ENCODE data around the gene ERCC6L2. TPM values are rescaled to one million over a fixed set of nuclear protein-coding genes. Genes with fewer than 3 reads are reported as not detected.

The ERCC6L2 gene
- total and polyA plus RNA-seq, 2 of the 8 experiments (the other 6 are each of a cell fraction or from before 2014, with no cell fraction given): 9.8 to 50.0 TPM

DNA sequence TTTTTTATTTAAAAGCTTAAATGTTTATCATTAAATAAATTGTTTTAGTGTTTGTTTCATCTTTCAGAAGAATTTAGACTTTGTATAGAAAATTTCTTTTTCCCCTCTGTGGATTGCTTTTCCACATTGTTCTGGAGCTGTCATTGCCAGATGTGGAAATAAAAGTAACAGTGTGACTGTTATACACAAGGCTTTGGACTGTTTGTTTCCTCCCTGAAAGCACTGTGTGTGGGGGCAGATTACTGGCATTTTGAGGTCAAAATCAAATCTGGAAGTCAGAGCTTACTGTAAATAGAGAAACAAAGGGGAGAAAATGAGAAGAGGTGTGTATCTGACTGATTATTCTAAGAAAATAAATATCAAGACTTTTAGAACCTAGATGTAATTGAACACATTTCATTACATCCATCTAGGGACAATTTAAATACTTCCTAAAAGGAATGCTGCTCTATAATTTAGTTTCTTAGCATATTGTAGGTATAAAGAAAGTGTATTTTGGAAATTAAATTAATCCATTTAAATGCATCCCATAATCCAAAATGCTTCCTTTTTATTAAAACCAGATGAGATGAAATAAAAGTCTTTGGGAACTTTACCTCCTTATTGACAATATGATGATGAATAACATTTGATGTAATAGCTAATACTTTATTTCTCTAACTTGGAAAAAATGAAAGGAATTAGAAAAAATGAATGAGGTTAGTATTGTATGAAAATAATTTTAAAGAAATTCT lies 51.9 kb downstream of the ERCC6L2 start (continued):
- TF ChIP-seq BACH1 (IDR thresholded peaks at IDR 0.05; ENCODE audit: low read length) (no peak), TEAD4 (IDR thresholded peaks at IDR 0.05; ENCODE audit: low read depth, low read length) (no peak), HDAC6 (IDR thresholded peaks at IDR 0.05; ENCODE audit: low read depth, low read length) (no peak), EGR1 (IDR thresholded peaks at IDR 0.05; ENCODE audit: borderline replicate concordance, low read depth, low read length) (no peak), SP4 (IDR thresholded peaks at IDR 0.05; ENCODE audit: low read length) (no peak)
- TF ChIP-seq, protein P1, sequence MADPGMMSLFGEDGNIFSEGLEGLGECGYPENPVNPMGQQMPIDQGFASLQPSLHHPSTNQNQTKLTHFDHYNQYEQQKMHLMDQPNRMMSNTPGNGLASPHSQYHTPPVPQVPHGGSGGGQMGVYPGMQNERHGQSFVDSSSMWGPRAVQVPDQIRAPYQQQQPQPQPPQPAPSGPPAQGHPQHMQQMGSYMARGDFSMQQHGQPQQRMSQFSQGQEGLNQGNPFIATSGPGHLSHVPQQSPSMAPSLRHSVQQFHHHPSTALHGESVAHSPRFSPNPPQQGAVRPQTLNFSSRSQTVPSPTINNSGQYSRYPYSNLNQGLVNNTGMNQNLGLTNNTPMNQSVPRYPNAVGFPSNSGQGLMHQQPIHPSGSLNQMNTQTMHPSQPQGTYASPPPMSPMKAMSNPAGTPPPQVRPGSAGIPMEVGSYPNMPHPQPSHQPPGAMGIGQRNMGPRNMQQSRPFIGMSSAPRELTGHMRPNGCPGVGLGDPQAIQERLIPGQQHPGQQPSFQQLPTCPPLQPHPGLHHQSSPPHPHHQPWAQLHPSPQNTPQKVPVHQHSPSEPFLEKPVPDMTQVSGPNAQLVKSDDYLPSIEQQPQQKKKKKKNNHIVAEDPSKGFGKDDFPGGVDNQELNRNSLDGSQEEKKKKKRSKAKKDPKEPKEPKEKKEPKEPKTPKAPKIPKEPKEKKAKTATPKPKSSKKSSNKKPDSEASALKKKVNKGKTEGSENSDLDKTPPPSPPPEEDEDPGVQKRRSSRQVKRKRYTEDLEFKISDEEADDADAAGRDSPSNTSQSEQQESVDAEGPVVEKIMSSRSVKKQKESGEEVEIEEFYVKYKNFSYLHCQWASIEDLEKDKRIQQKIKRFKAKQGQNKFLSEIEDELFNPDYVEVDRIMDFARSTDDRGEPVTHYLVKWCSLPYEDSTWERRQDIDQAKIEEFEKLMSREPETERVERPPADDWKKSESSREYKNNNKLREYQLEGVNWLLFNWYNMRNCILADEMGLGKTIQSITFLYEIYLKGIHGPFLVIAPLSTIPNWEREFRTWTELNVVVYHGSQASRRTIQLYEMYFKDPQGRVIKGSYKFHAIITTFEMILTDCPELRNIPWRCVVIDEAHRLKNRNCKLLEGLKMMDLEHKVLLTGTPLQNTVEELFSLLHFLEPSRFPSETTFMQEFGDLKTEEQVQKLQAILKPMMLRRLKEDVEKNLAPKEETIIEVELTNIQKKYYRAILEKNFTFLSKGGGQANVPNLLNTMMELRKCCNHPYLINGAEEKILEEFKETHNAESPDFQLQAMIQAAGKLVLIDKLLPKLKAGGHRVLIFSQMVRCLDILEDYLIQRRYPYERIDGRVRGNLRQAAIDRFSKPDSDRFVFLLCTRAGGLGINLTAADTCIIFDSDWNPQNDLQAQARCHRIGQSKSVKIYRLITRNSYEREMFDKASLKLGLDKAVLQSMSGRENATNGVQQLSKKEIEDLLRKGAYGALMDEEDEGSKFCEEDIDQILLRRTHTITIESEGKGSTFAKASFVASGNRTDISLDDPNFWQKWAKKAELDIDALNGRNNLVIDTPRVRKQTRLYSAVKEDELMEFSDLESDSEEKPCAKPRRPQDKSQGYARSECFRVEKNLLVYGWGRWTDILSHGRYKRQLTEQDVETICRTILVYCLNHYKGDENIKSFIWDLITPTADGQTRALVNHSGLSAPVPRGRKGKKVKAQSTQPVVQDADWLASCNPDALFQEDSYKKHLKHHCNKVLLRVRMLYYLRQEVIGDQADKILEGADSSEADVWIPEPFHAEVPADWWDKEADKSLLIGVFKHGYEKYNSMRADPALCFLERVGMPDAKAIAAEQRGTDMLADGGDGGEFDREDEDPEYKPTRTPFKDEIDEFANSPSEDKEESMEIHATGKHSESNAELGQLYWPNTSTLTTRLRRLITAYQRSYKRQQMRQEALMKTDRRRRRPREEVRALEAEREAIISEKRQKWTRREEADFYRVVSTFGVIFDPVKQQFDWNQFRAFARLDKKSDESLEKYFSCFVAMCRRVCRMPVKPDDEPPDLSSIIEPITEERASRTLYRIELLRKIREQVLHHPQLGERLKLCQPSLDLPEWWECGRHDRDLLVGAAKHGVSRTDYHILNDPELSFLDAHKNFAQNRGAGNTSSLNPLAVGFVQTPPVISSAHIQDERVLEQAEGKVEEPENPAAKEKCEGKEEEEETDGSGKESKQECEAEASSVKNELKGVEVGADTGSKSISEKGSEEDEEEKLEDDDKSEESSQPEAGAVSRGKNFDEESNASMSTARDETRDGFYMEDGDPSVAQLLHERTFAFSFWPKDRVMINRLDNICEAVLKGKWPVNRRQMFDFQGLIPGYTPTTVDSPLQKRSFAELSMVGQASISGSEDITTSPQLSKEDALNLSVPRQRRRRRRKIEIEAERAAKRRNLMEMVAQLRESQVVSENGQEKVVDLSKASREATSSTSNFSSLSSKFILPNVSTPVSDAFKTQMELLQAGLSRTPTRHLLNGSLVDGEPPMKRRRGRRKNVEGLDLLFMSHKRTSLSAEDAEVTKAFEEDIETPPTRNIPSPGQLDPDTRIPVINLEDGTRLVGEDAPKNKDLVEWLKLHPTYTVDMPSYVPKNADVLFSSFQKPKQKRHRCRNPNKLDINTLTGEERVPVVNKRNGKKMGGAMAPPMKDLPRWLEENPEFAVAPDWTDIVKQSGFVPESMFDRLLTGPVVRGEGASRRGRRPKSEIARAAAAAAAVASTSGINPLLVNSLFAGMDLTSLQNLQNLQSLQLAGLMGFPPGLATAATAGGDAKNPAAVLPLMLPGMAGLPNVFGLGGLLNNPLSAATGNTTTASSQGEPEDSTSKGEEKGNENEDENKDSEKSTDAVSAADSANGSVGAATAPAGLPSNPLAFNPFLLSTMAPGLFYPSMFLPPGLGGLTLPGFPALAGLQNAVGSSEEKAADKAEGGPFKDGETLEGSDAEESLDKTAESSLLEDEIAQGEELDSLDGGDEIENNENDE (IDR thresholded peaks at IDR 0.05; ENCODE audit: insufficient replicate concordance, low read length): no peak
